Fibroblast of skin of right biceps (primary cell): ENCODE results near the gene SAMD4B.

ENCODE experiments used
- DNase-seq: peaks from one replicate; pipeline ENCODE4 v3.0.0-alpha.2; 2013

The SAMD4B gene

DNA sequence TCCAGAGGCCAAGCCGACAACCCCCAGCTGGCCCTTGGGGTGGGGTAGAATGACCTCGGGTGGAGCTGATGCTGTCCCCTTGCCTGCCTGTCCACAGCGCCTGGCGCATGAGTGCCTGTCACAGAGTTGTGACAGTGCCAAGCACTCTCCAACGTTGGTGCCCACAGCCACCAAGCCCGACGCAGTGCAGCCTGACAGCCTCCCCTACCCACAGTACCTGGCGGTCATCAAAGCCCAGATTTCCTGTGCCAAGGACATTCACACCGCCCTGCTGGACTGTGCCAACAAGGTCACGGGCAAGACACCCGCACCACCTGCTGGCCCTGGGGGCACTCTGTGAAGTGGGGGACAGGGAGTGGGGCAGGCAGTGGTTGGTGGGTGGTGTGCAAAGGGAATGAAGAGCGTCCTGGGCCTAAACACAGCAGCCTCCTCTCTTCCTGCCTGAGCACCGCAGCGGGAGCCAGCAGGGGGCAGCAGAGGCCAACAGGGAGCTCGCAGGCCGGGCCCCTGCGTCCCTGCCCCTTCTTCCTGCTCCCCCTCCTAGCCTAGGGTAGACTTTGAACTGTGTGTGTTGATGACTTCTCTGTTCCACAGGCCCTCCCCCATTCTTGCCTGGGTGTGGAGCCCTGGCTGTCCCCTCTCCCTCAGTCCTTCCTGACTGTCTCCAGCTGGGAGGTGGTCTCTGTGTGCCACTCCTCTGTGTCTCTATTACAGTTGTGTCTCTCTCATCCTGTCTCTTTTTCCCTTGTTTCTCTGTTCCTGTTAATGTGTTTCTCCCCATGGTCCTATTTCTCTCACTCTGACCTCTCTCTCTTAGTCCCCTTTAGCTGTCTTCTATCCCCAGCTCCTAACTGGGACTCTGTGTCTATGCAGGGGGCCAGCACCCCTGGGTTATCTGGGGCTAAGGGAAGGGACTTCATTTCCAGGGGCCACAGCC, 55.4 kb downstream of the SAMD4B start:
- peak; percentile 79 for DNase-seq

DNA sequence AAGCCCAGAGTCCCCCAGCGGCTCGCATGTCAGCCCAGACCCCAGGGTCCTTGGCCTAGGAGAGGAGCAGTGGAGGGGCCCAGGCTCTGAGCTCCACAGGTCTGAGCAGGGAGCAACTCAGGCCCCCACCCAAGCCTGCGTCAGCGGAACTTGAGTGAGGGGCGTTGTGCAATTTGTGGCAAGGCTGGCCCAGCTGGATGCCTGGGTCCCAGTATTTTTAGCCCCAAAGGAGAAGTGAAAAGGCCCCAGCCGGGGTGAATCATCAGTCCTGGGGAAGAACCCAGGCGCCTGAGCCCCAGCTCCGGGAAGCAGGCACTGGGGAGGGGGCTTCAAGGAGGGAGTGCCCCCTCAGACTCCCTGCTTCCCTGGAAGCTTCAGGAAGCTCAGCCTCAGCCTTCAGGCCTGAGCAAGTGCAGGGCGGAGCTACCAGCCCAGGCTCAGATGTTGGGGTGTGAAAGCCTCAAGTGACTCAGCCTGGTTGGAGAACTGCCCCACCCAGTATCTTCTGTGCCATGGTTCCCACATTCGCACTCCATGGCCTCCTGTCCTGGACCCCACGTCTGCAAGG, 56.2 kb downstream of the SAMD4B start:
- DNase-seq = peak; percentile 71

DNA sequence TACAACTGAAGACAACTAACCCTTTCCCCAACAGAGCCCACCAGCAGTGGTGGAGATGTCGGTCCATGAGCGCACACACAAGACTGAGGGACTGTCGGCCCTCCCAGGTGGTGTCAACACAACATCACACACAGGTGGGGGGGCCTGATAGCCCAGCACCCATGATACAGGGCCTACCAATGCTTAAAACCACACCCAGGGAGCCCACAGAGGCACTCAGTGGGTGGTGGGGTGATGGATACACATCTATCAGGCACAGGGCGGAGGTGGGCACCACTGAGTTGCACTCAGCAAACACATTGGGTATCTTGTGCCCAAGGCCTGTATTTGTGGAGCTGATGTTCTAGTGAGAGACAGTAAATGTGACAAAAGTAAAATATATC, 57.4 kb downstream of the SAMD4B start:
- DNase-seq = no peak

DNA sequence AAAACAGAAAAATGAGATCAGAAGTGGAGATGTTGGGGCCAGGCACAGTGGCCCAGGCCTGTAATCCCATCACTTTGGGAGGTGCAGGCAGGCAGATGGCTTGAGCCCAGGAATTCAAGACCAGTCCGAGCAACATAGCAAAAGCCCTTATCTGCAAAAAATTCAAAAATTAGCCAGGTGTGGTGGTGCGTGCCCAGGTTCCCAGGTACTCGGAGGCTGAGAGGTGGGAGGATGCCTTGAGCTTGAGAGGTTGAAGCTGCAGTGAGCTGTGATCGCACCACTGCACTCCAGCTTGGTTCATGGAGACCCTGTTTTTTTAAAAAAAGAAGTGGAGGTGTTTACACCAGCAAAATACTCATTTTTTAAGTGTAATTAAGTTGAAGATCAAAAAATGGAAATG, 57.8 kb downstream of the SAMD4B start:
- DNase-seq = no peak

DNA sequence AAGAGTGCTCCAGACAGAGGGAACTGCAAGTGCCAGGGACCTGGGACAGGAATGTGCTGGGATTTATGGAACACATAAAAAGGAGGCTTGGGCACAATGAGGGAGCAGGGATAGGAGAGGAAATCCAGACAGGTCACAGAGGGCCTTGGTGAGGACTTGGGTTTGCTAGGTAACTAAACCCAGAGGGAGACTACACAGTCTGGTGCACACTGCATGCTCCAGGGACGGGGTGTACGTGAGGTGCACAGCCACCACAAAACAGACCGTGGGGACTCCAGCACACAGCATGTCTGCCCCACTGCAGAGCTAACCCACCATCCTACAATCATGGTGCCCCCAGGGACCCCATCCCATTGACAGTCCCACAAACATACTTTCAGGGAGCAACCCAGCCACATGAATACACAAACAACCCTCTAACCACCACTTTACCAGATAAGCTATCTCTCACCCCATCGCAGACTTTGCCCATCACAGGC, 58.9 kb downstream of the SAMD4B start:
- no peak for DNase-seq

DNA sequence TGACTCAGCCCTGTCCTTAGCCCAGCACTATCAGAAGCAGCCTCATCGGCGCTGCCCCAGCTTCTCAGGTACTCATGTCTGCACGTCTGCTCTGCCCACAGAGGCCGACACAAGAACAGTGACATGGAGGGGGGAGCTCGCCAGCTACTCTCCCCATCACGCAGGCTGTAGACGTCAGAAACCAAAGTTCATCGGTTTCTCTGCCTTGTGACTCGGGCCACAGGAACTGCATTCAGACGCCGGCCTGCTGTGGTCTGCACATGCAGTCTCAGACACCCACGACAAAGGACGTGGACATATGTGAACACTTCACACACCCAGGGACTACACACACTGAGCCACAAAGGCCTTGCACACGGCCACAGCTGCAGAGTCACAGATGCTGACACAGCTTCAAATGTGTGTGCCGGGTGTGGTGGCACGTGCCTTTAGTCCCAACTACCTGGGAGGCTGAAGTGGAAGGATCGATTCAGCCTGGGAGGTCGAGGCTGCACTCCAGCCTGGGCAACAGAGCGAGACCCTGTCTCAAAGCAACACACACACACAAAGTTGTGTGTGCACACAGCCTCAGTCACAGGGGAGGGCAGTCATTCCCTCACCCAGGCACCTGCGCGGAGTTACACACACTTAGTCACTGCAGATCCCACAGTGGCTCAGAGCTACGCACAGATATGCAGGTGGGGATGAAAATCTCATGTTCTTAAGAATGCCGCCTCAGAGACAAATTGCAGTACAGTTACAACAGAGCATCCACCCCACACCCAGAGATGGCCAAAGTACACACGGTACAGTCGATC, 59.5 kb downstream of the SAMD4B start:
- DNase-seq = peak; percentile 72

DNA sequence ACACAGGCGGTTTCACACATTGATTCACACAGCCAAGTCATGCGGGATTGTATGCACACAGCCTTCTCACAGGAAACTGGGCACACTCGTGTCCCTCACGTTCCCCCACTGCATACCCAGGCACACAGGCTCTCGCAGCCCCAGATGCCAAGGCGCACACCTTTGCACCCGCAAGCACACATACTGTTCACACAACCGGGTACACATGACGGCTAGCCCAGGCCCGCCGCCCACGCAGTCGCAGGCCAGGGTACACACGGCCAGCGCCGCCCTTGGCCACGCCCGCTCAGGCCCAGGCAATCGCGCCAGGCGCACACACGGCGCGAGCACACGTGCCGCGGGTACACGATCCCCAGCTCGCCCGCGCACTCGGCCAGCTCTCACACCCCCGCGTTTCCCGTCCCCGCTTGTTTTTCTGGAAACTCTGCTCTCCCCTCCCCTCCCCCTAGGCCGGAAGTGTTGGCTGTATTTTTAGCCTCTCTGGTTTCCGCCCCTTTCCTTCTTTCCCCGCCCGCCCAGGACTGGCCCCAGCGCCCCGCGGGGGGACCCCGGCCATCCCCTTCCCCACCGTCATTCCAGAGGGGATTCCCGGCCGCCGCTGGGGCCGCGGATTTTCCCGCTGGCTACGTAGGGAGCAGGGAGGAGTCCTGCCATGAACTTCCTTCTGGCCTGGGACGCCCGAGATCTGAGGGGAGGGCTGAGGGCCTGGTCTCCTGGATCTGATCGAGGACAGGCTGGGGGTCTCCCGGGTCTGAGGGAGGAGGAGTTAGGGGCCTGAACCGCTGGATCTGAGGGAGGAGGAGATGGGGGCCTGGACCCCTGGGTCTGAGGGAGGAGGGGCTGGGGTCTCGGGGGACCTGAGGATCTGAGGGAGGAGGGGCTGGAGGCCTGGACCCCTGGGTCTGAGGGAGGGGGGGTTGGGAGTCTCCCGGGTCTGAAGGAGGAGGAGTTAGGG, 60.4 kb downstream of the SAMD4B start:
- peak; percentile 95 for DNase-seq

DNA sequence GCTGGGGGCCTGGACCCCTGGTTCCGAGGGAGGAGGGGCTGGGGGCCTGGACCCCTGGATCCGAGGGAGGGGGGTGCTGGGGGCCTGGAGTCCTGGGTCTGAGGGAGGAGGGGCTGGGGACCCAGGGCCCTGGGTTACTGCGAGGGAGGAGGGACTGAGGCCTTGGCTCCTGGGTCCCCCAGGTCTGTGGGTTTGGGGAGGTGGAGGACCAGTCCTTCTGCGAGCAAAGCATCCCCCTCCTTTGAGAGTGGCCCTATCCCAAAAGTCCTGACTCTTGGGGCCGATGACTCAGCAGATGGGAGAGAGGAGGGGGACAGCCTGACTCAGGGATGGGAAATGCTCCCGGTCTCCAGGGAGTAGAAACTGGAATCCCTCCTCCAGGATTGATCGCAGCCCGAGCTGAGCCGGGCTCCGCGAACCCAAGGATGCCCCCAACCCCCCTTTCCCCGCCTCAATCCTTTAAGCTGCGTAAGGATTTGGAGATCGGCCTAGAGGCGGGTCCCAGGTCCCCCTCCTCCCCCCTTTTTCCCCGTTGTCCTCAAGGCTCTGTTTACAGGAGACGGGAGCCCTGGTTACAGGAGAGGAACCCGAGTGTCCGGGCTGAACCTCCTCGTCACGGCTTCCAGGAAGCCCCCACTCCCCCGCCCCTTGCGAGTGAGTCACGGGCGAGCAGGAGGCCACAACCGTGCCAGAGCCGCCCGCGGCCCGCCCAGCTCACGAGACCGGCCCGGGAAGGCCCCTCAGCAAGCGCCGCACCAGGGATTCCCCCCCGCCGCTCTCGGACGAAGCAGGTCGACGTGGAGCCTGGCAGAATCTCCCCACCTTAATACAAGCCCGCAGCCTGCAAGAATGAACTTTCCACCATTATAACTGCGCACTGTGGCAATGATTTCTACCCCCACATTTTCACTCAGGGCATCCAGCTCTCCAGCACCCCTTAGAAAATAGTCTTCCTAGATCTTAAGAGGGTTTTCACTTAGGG, 61.4 kb downstream of the SAMD4B start:
- peak; percentile 100 for DNase-seq

DNA sequence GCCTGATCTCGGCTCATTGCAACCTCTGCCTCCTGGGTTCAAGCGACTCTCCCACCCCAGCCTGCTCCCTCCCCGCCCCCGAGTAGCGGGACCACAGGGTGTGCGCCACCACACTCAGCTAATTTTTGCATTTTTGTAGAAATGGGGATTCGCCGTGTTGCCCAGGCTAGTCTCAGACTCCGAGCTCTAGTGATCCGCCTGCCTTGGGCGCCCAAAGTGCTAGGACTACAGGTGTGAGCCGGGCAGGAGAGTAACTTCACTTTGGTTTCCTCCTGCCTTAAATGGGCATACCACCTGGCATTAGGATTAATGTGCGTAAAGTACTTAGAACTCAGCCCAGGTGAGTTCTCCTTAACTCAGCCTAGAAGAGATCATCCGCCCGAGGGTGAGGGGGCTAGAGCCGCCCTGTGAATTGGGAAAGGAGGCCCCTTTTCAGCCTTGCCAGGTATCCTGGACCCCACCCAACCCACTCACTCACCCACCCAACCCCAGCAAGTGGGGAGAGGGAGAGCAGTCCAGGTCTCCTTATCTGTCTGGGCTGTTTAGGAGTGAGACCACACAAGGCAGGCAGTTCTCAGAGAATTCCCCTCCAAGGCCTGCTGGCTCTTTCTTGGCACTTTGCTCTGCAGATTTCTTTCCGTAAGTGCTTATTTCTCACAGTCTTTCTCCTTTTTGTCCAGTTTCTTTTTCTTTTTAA, 63.2 kb downstream of the SAMD4B start:
- DNase-seq = no peak

DNA sequence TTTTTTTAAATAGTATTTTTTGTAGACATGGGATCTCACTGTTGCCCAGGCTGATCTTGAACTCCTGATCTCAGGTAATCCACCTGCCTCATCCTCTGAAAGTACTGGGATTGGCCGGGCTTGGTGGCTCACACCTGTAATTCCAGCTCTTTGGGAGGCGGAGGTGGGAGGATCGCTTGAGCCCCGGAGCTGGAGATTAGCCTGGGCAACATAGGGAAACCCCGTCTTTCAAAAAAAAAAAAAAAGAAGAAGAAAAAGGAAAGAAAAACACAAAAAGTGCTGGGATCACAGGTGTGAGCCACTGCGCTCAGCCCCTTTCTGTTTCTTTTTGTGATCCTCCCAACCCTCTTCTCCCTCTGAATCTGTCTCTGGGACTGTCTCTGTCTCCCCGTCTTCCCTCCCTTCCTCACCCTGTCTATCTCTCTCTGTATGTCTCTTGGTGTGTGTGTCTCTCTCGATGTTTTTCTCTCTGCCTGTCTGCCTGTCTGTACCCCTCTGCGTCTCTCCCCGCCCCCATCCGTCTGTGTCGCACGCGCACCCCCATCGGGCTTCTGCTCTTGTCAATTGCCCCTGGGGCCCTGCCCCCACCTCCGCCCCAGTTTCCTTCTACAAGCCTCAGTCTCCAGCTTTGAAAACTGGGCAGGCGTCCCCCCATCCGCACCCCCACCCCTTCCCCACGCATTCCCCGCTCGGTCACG, 63.9 kb downstream of the SAMD4B start:
- no peak for DNase-seq

DNA sequence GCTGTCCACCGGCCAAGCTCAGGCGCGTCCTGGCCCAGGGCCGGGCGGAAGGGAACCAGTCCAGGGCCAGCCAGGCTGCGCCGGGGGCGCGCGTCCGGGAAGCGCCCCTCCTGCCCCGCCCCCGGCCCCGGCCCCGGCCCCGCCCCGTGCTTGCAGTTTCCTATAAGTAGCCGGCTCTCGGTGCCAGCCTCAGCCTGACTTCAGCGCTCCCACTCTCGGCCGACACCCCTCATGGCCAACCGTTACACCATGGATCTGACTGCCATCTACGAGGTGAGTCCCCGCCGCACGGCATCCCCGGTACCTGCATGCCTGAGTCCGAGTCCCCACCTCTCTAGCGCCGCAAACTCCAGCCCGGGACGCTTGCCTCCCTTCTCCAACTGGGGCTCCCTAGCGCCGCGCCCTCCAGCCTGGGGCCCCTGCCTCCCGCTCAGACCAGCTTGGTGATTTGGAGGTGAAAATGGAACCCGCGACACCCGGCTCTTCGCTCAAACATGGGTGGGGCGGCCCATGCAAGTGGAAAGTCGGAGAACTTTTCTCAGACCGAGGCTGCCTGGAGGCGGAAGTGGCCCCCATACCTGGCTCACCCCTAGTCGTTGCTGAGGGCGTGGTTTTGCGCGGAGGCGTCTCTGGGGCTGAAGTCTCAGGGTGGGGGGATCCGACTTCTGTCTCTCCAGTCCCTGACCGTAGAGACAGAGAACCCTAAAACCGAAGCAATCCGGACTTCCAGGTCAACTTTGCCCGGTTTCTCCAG, 64.6 kb downstream of the SAMD4B start, which contains the start of gene ZFP36:
ZFP36 (plus strand) TSS at position 192 of the 754 bp plus-strand sequence; CDS start at position 250, 58 bp downstream.
- DNase-seq = peak; percentile 83

DNA sequence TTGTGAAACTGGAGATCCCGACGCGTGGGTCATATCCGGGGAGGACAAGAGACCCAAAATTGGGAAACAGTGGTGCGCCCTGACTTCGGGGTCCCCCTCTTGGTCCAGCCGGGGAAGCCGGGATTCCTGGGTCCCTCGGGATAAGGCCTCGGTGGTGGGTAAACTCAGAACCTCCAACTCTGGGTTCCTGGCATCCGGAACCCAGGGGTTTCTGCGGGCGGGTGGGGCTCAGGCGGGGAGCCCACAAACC, 65.1 kb downstream of the SAMD4B start:
- DNase-seq = no peak

DNA sequence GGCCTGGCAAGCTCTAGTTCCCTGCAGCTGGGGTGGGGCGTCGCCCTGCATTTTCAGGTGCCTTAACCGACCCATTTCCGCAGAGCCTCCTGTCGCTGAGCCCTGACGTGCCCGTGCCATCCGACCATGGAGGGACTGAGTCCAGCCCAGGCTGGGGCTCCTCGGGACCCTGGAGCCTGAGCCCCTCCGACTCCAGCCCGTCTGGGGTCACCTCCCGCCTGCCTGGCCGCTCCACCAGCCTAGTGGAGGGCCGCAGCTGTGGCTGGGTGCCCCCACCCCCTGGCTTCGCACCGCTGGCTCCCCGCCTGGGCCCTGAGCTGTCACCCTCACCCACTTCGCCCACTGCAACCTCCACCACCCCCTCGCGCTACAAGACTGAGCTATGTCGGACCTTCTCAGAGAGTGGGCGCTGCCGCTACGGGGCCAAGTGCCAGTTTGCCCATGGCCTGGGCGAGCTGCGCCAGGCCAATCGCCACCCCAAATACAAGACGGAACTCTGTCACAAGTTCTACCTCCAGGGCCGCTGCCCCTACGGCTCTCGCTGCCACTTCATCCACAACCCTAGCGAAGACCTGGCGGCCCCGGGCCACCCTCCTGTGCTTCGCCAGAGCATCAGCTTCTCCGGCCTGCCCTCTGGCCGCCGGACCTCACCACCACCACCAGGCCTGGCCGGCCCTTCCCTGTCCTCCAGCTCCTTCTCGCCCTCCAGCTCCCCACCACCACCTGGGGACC, 65.6 kb downstream of the SAMD4B start:
- DNase-seq = no peak

DNA sequence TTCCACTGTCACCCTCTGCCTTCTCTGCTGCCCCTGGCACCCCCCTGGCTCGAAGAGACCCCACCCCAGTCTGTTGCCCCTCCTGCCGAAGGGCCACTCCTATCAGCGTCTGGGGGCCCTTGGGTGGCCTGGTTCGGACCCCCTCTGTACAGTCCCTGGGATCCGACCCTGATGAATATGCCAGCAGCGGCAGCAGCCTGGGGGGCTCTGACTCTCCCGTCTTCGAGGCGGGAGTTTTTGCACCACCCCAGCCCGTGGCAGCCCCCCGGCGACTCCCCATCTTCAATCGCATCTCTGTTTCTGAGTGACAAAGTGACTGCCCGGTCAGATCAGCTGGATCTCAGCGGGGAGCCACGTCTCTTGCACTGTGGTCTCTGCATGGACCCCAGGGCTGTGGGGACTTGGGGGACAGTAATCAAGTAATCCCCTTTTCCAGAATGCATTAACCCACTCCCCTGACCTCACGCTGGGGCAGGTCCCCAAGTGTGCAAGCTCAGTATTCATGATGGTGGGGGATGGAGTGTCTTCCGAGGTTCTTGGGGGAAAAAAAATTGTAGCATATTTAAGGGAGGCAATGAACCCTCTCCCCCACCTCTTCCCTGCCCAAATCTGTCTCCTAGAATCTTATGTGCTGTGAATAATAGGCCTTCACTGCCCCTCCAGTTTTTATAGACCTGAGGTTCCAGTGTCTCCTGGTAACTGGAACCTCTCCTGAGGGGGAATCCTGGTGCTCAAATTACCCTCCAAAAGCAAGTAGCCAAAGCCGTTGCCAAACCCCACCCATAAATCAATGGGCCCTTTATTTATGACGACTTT, 66.4 kb downstream of the SAMD4B start:
- peak; percentile 40 for DNase-seq

DNA sequence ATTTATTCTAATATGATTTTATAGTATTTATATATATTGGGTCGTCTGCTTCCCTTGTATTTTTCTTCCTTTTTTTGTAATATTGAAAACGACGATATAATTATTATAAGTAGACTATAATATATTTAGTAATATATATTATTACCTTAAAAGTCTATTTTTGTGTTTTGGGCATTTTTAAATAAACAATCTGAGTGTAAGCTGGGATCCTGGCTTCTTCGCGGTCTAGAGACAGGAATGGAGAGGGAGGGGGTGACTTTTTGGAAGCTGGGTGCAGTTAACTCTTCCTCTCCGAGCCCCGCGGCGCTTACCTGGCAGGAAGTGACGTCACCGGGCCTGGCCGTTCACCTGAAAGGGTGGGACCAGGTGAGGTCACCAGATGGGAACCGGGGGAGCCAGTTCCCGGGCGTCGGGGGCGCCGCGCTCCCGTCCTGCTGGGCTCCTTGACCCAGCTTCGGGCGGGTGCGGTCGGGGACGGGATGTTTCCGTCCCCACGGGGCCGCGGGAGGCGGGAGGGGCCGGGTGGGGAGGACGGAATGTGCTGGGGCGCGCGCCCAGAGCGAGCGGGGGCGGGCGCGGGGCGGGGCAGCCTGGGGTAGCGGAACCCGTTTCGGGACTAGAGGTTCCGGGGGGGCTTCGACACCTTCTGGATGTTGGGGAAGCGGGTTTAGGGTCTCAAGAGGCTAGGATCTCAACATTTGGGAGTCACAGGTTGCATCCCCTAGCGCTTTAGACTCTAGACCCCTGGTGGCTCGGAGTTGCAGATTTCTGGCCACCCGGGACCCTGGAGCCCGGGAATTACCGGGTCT, 67.2 kb downstream of the SAMD4B start:
- peak; percentile 73 for DNase-seq

DNA sequence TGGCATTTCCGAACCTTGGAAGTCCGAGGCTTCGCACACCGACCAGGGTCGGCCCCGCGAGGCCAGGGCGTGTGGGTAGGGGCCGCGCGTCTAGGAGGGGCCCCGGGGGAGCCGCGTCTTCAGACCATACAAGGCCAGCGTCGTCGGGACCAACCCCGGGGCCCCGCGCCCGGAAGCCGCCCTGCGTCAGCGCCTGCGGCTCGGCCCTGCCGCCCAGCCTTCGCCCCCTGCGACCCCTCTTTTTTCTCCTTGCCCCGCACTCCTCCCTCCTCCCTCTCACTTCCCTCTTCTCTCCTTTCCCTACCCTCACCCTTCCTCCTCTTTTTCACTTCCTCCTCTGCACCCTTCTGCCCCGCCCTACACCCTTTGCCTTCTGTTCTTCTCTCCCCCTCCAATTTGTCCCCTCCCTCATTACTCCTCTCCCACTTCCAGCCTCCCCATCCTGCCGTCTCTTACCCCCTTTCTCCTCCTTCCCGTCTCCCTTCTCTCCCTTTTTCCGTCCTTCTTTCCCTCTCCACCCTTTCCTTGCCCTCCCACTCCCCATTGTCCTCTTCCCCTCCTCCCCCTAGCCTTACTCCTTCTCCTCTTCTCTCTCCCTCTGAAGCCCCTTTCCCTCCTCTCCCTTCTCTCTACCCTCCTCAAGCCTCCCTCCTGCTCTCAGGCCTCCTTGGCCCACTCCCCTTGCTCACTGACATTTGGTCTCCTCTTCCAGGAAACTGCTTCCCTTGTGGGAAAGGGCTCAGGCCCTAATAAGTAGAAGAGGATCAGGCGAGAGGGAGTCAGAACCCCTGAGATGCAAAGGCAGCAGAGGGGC, 68.0 kb downstream of the SAMD4B start:
- DNase-seq = peak; percentile 63
